Breast epithelium (tissue), 4 donors: Measurements from ENCODE around the gene DLEC1. TPM values are rescaled to one million over a fixed set of nuclear protein-coding genes. Genes with fewer than 3 reads are reported as not detected.

ENCODE experiments used
- DNase-seq, 2 donors: peaks; one replicate each; pipeline ENCODE4 v3.0.0-alpha.2; 2019; ENCODE audit warnings: low spot score in 2 of 2
- H3K27ac ChIP-seq, 2 donors: fragments of 200-600 bp; sonication (generic) in 1 of 2; one replicate each; pipeline ENCODE4 v1.5.1; 2016 to 2019; ENCODE audit warnings: mild to moderate bottlenecking in 1 of 2
- H3K27me3 ChIP-seq, 2 donors: fragments of 200-600 bp; sonication (generic) in 1 of 2; one replicate each; pipeline versions ENCODE4 v1.5.1 to v1.6.0; 2017 to 2019; ENCODE audit warnings: control low read depth in 1 of 2, mild to moderate bottlenecking in 1 of 2
- H3K36me3 ChIP-seq: fragments of 200-600 bp; one replicate; pipeline ENCODE4 v1.5.1; 2019
- H3K4me1 ChIP-seq, 2 donors: fragments of 200-600 bp; sonication (generic); one replicate each; pipeline ENCODE4 v1.5.1; 2016 to 2019; ENCODE audit warnings: control low read depth in 1 of 2
- H3K4me3 ChIP-seq, 3 donors: fragments of 200-600 bp; sonication (generic); 1 replicate in 2 of 3; 2 replicates in 1 of 3; pipeline ENCODE4 v1.5.1; 2016 to 2019; ENCODE audit warnings: mild to moderate bottlenecking in 3 of 3, moderate library complexity in 2 of 3
- H3K9me3 ChIP-seq, 2 donors: fragments of 200-600 bp; sonication (generic) in 1 of 2; one replicate each; pipeline ENCODE4 v1.5.1; 2016 to 2019; ENCODE audit warnings: control low read depth in 1 of 2
- POLR2A ChIP-seq: fragments of 450-650 bp; IDR thresholded peaks from one replicate; pipeline ENCODE4 v1.6.1; 2016; ENCODE audit warnings: antibody characterized with exemption, mild to moderate bottlenecking, moderate library complexity
- POLR2AphosphoS5 ChIP-seq, 3 donors: sonication (generic); formaldehyde crosslinking; IDR thresholded peaks; one replicate each; pipeline ENCODE4 v1.6.1; 2017; ENCODE audit warnings: antibody characterized with exemption in 3 of 3
- intact Hi-C: fragments of 100-400 bp; cut with DNase I; formaldehyde crosslinking; loops from one replicate; pipeline ENCODE4 v1.15.1; 2023; ENCODE audit warnings: low total_unique reads
- total RNA-seq, 3 donors: library from RNA; depleted of rRNA; stranded (reverse); fragments of >200 nt; gene quantifications; one replicate each; pipeline ENCODE4 v1.1.0, GENCODE V29; 2016
- TF ChIP-seq, protein P1 (sequence below), 3 donors: fragments of 450-650 bp; IDR thresholded peaks; one replicate each; pipeline ENCODE4 v1.5.1; 2016 to 2017; ENCODE audit warnings: antibody characterized with exemption in 3 of 3, mild to moderate bottlenecking in 3 of 3, moderate library complexity in 3 of 3

The DLEC1 gene
- total RNA-seq, 3 donors from 2014 or later = 0.98 to 2.0 (median 1.1) TPM

DNA sequence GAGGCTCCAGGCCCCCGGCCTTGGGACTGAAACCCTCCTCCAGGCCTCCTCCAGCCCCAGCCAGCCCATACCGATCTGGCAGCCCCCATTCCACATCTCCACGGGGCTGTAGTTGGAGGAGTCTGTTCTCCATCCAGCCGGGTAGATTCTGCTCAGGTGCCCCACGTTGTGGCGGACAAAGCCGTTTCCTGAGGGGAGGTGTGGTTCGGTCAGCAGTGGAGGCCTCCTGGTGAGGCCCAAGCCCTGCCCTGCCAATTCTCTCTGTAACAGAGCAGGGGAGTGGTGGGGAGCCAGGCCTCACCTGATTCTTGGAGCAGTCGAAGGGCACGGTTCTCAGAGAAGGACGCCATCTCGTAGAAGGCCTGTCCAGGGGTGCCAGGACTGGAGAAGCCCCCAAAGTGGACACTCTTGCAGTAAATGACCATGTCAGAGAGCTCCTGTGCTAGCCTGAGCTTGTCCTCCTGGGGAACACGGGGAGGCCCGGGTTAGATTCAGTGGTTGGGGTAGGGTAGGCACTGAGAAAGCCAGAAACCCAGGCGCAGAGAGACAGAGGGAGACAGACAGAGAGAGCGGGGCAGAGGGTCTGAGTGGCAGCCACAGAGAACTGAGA lies 29.9 kb upstream of the DLEC1 start:
- no peak for TF ChIP-seq POLR2AphosphoS5 (IDR thresholded peaks at IDR 0.05)
- TF ChIP-seq POLR2A = no peak
- TF ChIP-seq, protein P1, sequence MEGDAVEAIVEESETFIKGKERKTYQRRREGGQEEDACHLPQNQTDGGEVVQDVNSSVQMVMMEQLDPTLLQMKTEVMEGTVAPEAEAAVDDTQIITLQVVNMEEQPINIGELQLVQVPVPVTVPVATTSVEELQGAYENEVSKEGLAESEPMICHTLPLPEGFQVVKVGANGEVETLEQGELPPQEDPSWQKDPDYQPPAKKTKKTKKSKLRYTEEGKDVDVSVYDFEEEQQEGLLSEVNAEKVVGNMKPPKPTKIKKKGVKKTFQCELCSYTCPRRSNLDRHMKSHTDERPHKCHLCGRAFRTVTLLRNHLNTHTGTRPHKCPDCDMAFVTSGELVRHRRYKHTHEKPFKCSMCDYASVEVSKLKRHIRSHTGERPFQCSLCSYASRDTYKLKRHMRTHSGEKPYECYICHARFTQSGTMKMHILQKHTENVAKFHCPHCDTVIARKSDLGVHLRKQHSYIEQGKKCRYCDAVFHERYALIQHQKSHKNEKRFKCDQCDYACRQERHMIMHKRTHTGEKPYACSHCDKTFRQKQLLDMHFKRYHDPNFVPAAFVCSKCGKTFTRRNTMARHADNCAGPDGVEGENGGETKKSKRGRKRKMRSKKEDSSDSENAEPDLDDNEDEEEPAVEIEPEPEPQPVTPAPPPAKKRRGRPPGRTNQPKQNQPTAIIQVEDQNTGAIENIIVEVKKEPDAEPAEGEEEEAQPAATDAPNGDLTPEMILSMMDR (IDR thresholded peaks at IDR 0.05) = no peak
- intact Hi-C loops = no loop called here

DNA sequence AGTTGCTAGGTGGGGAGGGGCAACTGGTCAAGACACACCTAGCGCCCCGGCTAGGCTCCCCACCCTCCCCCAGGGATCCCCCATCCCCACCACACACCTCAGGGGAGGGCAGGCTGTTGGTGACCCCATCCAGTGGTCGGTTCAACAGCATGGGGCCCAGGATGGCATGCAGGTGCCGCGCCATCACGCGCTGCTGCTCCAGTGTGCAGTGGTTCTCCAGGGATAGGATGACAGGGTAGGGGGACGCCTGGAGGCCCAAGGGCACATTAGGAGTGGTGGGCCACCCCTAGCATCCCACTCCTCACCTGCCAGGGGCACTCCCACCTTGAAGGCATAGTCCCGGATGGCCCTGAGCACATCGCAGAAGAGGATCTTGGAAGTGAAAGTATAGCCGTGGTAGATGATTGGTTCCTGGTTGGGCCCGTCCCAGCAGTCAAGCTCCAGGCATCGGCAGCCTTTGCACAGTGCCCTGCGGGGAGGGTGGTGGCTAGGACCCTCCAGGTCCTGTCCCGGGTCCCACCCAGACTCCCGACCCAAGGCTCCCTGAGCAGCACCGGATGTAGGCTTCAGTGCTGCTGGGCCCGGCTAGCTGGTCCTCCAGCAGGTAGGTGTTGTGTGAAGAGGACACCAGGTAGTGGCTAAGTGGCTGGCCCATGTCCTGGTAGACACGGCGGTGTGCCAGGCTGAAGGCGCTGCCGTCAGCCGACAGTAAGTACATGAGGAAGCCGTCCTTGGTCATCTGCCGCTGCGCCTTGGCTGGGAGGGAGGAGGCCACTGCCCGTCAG lies 29.0 kb upstream of the DLEC1 start:
- Histone ChIP-seq H3K36me3 (peaks cover 3% of the 10 kb centered on the region), H3K4me3 (no peak overlapping the region), H3K27me3 (no peaks in the 10 kb centered on the region), H3K4me1 (peaks cover 3 to 9% of the 10 kb centered on the region in 2 donors), H3K9me3 (no peaks in the 10 kb centered on the region), H3K27ac (peak overlapping the region in 1 of 2 donors; percentile 2)
- TF ChIP-seq POLR2AphosphoS5 (IDR thresholded peaks at IDR 0.05) = no peak
- no peak for TF ChIP-seq POLR2A
- TF ChIP-seq, protein P1 (IDR thresholded peaks at IDR 0.05) = no peak
- intact Hi-C loops = no loop called here
- no peak for DNase-seq

More for the DNA sequence above, 29.9 kb upstream of the DLEC1 start:
- Histone ChIP-seq H3K36me3 (no peaks in the 10 kb centered on the region), H3K4me3 (no peak overlapping the region), H3K4me1 (peaks cover 3 to 18% of the 10 kb centered on the region in 2 donors), H3K27me3 (no peaks in the 10 kb centered on the region), H3K9me3 (no peaks in the 10 kb centered on the region), H3K27ac (no peak overlapping the region)
- DNase-seq = no peak

DNA sequence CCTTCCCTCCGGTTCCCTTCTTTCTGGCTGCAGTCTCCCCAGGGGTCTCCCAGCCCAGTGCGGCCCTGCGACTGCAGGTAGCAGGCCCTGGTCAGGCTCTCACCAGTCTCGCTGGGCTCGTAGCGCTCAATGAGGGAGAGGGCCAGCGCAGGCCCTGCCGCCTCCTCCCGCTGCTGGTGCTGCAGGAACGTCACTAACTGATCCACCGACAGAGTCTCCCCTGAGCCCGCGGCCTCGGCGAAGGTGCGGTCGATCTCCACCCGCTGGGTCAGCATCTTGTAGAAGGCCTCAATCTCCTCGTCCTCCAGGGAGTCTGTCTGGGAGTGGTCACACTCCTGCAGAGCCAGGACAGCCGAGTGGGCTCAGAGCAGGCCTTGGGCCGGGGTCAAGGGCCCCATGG lies 27.9 kb upstream of the DLEC1 start:
- intact Hi-C loops = no loop called here
- Histone ChIP-seq H3K4me1 (no peaks in the 10 kb centered on the region), H3K4me3 (no peak overlapping the region), H3K27me3 (no peaks in the 10 kb centered on the region), H3K27ac (no peak overlapping the region), H3K36me3 (peaks cover 8% of the 10 kb centered on the region), H3K9me3 (peaks cover 0 to 3% of the 10 kb centered on the region in 2 donors)
- no peak for DNase-seq
- TF ChIP-seq POLR2AphosphoS5 (IDR thresholded peaks at IDR 0.05) (no peak), POLR2A (no peak)
- TF ChIP-seq, protein P1 (IDR thresholded peaks at IDR 0.05) = no peak

DNA sequence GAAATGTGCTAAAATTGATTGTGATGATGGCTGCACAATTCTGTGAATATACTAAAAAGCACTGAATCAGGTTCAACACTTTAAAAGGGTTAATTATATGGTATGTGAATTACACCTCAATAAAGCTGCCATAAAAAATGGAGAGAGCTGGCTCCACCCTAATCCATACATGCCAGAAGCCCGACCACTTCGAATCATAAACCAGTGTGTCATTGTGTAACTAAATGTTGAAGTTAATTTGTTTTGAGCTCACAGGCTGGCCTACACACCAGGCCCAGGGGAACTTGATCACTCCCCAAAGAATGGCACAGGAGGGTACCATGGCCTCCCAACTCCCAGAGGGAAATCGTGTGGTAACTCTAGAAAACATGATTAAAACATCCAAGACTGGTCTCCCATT lies 23.5 kb upstream of the DLEC1 start:
- H3K4me3 ChIP-seq = no peak overlapping the region
- peaks cover 19% of the 10 kb centered on the region for H3K36me3 ChIP-seq
- H3K9me3 ChIP-seq = peaks cover 0 to 11% of the 10 kb centered on the region in 2 donors
- no peaks in the 10 kb centered on the region for H3K27me3 ChIP-seq
- intact Hi-C loops = no loop called here
- TF ChIP-seq POLR2AphosphoS5 (IDR thresholded peaks at IDR 0.05) (no peak), POLR2A (no peak)
- TF ChIP-seq, protein P1 (IDR thresholded peaks at IDR 0.05) = no peak
- no peaks in the 10 kb centered on the region for H3K4me1 ChIP-seq
- DNase-seq = no peak
- no peak overlapping the region for H3K27ac ChIP-seq

GRCh38 chr3:38015984-38016383 lies 23.0 kb upstream of the DLEC1 start:
- Histone ChIP-seq H3K9me3 (peaks cover 0 to 11% of the 10 kb centered on the region in 2 donors), H3K27ac (no peak overlapping the region), H3K27me3 (no peaks in the 10 kb centered on the region), H3K4me1 (no peaks in the 10 kb centered on the region), H3K36me3 (peaks cover 19% of the 10 kb centered on the region), H3K4me3 (no peak overlapping the region)
- DNase-seq = no peak
- TF ChIP-seq, protein P1 (IDR thresholded peaks at IDR 0.05) = no peak
- TF ChIP-seq POLR2A (no peak), POLR2AphosphoS5 (IDR thresholded peaks at IDR 0.05) (no peak)
- intact Hi-C loops = no loop called here
